ENCODE data around the gene NOLC1.

GRCh38 chr10:102134416-102134815, 17.8 kb upstream of the NOLC1 start:
- TF ChIP-seq POLR2A (IDR thresholded peaks at IDR 0.05; ENCODE audit: low read depth, low read length) (no peak), CTCF (conservative IDR thresholded peaks at IDR 0.05; ENCODE audit: low read depth, low read length) (no peak), BHLHE40 (IDR thresholded peaks at IDR 0.05; ENCODE audit: low read depth, low read length) (no peak), CEBPB (IDR thresholded peaks at IDR 0.05; ENCODE audit: low read depth, low read length) (no peak)

Data from IMR-90 (cell line).